Measurements from ENCODE around the gene LZTR1. TPM values are rescaled to one million over a fixed set of nuclear protein-coding genes. Genes with fewer than 3 reads are reported as not detected.

The LZTR1 gene
- total and polyA plus RNA-seq, 2 of the 4 experiments (the other 2 are of a cell fraction) = 22.8 to 41.3 TPM

GRCh38 chr22:21014726-21015465, 32.8 kb downstream of the LZTR1 start, which contains the start of gene P2RX6:
TSS of gene P2RX6 (plus strand) at chr22:21015165. CDS start at chr22:21015175, 10 bp downstream.
- Histone ChIP-seq H4K5ac (ENCODE audit: low read depth, low read length) (peak within 1 kb of the TSS; percentile 40), H2AK9ac (replicated peaks; ENCODE audit: low read depth, low read length, poor library complexity) (peak within 1 kb of the TSS; percentile 82), H3K27me3 (ENCODE audit: control insufficient read depth, insufficient read depth, low read length) (peaks cover 1% of the 10 kb centered on the region; the same call in 1 of the 2 replicates), H2BK15ac (ENCODE audit: low read depth, low read length) (peak within 1 kb of the TSS; percentile 3; the same call in 1 of the 3 replicates), H3K4me1 (ENCODE audit: control insufficient read depth, insufficient read depth, low read length) (peaks cover 14% of the 10 kb centered on the region), H4K20me1 (ENCODE audit: insufficient read depth, low read length) (peaks cover 4% of the 10 kb centered on the region; the same call in 1 of the 2 replicates), H3K36me3 (ENCODE audit: control insufficient read depth, insufficient read depth, low read length) (no peaks in the 10 kb centered on the region), H3K14ac (replicated peaks; ENCODE audit: low read depth, low read length) (peak within 1 kb of the TSS; percentile 90), H2AFZ (replicated peaks; ENCODE audit: low read length, poor library complexity) (peak within 1 kb of the TSS; percentile 100), H3K9me1 (ENCODE audit: insufficient read depth, low read length) (peaks cover 8% of the 10 kb centered on the region; the same call in 1 of the 2 replicates), H2BK20ac (ENCODE audit: low read depth, low read length) (peak within 1 kb of the TSS; percentile 32; the same call in 1 of the 2 replicates), H4K8ac (ENCODE audit: low read depth in 2 of 2, low read length in 2 of 2) (peak within 1 kb of the TSS; percentile 19 to 94; a peak in 3 of 4 replicates), H3K18ac (ENCODE audit: low read depth, low read length) (peak within 1 kb of the TSS; percentile 52), H3K4ac (ENCODE audit: low read depth, low read length) (peak within 1 kb of the TSS; percentile 79), H3K4me3 (ENCODE audit: insufficient read depth, low read depth, low read length) (peak within 1 kb of the TSS; percentile 52), H3K9ac (ENCODE audit: low read depth, low read length) (peak within 1 kb of the TSS; percentile 55), H3K79me1 (ENCODE audit: low read depth in 1 of 2, low read length in 2 of 2) (0 out of 4 replicates have a peak, but pooled peaks cover 0 to 5% of the 10 kb centered on the region in 2 experiments), H3K56ac (ENCODE audit: extremely low read depth, insufficient read depth, low read length) (no peak within 1 kb of the TSS), H3K9me3 (ENCODE audit: control insufficient read depth, insufficient read depth, low read length) (no peaks in the 10 kb centered on the region), H2AK5ac (ENCODE audit: low read depth, low read length) (peak within 1 kb of the TSS; percentile 66), H3K27ac (ENCODE audit: insufficient read depth, low read length) (peak within 1 kb of the TSS; percentile 88), H3K23ac (ENCODE audit: low read depth, low read length) (peak within 1 kb of the TSS; percentile 64), H2BK5ac (ENCODE audit: low read depth, low read length, poor library complexity, severe bottlenecking) (peak within 1 kb of the TSS; percentile 87), H4K91ac (ENCODE audit: insufficient read depth, low read depth, low read length) (no peak within 1 kb of the TSS; the same call in 1 of the 2 replicates), H2BK120ac (ENCODE audit: low read depth, low read length) (peak within 1 kb of the TSS; percentile 90), H3K4me2 (ENCODE audit: low read depth, low read length) (peak within 1 kb of the TSS; percentile 85)
- ATAC-seq (ENCODE audit: low read depth) (peak; percentile 49), DNase-seq (peak; percentile 13)
- WGBS, 2 experiments (ENCODE audit: extremely low coverage in 2 of 2, insufficient read length in 1 of 2) = 32% methylated on average over 3 of the region's 12 CpGs; no CpG with 5 or more reads in 1 of the 2 experiments
- ChIA-PET POLR2A (ENCODE audit: unreplicated experiment) (interaction anchor here (1.1 kb wide), 1 partner anchor 13 kb away, joined by 3 read pairs; the partner anchor contains the start of gene THAP7), CTCF (interaction anchor here (0.6 kb wide), 1 partner anchor 73 kb away, joined by 5 read pairs; no protein-coding TSS in a partner anchor)
- TF ChIP-seq MXI1 (IDR thresholded peaks at IDR 0.05; ENCODE audit: borderline replicate concordance, low read depth, low read length) (peak; percentile 53; the same call in 1 of the 2 replicates), SMC3 (IDR thresholded peaks at IDR 0.05; ENCODE audit: low read depth, low read length) (no peak), CHD1 (IDR thresholded peaks at IDR 0.05; ENCODE audit: low read depth, low read length) (no peak), FOS (IDR thresholded peaks at IDR 0.05; ENCODE audit: low read depth, low read length) (0 out of 2 replicates have a peak, but pooled peaks have one; percentile 25), BHLHE40 (IDR thresholded peaks at IDR 0.05; ENCODE audit: low read depth, low read length) (0 out of 2 replicates have a peak, but pooled peaks have one; percentile 7), NFE2L2 (IDR thresholded peaks at IDR 0.05; ENCODE audit: low read depth, low read length) (peak; percentile 21; the same call in 1 of the 2 replicates)
- intact Hi-C loops (cut with micrococcal nuclease) = loop anchor here (2.0 kb wide), 1 partner anchor 30 kb away; the partner anchor contains the start of gene LRRC74B
- dilution Hi-C loops (cut with HindIII; ENCODE audit: low sequenced_read_pairs, unreplicated experiment) = no loop called here
- no TSS peak for BruUV-seq (replicated peaks)
- in situ Hi-C loops (cut with MboI; ENCODE audit: low sequenced_read_pairs) = loop anchor here (10.0 kb wide), 1 partner anchor 80 kb away; no protein-coding TSS in a partner anchor
